ENCODE results near the gene CHURC1. TPM values are rescaled to one million over a fixed set of nuclear protein-coding genes. Genes with fewer than 3 reads are reported as not detected.

CHURC1 gene
- total RNA-seq, 1 donor from 2014 or later = 51.6 TPM

DNA sequence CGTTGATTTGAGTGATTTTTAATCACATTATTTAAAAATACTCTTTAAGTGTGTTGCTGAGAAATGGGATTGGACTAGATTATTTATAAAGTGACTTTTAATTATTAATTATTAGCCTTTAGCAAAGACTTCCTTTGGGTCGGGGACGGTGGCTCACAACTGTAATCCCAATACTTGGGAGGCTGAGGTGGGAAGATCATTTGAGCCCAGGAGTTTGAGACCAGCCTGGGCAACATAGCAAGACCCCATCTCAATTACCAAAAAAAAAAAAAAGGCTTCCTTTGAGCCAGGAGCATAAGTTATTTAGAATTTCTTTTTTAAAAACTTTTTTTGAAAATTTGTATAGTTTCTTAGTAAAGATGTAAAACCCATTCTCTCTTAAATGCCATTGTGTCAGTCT is 8.8 kb downstream of the CHURC1 start:
- Mint-ChIP-seq H3K9me3 (ENCODE audit: unreplicated experiment) (no peaks in the 10 kb centered on the region), H3K4me3 (ENCODE audit: unreplicated experiment) (no peak overlapping the region), H3K4me1 (ENCODE audit: unreplicated experiment) (peaks cover under 1% of the 10 kb centered on the region), H3K36me3 (ENCODE audit: unreplicated experiment) (peaks cover 13% of the 10 kb centered on the region), H3K27me3 (ENCODE audit: unreplicated experiment) (no peaks in the 10 kb centered on the region), H3K27ac (ENCODE audit: unreplicated experiment) (no peak overlapping the region)
- TF ChIP-seq, protein P1, sequence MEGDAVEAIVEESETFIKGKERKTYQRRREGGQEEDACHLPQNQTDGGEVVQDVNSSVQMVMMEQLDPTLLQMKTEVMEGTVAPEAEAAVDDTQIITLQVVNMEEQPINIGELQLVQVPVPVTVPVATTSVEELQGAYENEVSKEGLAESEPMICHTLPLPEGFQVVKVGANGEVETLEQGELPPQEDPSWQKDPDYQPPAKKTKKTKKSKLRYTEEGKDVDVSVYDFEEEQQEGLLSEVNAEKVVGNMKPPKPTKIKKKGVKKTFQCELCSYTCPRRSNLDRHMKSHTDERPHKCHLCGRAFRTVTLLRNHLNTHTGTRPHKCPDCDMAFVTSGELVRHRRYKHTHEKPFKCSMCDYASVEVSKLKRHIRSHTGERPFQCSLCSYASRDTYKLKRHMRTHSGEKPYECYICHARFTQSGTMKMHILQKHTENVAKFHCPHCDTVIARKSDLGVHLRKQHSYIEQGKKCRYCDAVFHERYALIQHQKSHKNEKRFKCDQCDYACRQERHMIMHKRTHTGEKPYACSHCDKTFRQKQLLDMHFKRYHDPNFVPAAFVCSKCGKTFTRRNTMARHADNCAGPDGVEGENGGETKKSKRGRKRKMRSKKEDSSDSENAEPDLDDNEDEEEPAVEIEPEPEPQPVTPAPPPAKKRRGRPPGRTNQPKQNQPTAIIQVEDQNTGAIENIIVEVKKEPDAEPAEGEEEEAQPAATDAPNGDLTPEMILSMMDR (IDR thresholded peaks at IDR 0.05) = no peak
- DNase-seq (ENCODE audit: extremely low spot score, unreplicated experiment) = no peak

DNA sequence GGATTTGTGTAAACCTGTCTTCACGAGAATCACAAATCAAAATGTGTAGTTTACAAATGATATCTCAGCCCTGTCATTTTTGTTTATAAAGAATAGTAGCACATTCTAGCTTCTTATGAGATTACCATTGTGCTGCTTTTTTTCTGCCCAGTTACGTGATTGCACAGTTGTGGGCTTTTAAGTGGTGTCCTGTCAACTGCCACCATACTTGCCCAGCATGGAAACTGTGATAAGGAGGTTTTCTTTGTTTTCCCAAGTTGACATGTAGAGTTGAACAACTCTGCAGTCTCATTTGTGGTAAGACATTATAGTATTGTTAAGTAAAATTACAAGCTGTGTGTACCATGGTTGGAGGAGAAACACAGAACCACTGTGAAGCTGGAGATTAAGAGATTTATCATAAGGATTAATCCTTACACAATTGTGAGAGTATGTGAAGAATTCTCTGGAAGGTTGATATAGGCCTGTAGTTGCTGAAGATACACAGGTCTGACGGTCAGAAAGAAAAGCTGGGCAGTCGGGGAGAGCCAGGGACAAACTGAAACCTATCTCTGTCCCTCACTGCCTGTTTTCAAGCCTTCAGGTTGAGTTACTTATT is 12.2 kb downstream of the CHURC1 start:
- TF ChIP-seq, protein P1 (IDR thresholded peaks at IDR 0.05) = no peak
- H3K27ac Mint-ChIP-seq (ENCODE audit: unreplicated experiment) = no peak overlapping the region

DNA sequence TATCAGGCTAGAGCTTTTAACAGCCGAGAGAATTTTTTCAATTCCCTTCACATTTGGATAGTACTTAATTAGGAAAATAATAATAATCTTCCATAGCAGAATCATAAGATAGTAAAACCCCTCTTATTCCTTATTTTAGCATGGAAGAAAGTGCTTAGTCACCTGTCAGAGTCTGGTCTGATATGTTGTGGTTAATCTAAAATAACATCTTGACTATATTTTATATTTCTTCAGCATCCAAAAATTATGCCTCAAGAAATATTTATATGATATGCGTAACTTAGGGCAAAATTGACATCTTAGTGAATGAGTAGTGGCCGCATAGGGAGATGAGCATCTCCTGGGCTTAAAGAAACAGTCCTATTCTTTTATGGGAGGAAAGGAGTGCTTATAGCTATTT is 12.8 kb downstream of the CHURC1 start:
- H3K36me3 Mint-ChIP-seq (ENCODE audit: unreplicated experiment) = peaks cover 18% of the 10 kb centered on the region
- no peak overlapping the region for H3K27ac Mint-ChIP-seq (ENCODE audit: unreplicated experiment)
- peaks cover 8% of the 10 kb centered on the region for H3K4me1 Mint-ChIP-seq (ENCODE audit: unreplicated experiment)
- H3K27me3 Mint-ChIP-seq (ENCODE audit: unreplicated experiment) = no peaks in the 10 kb centered on the region
- H3K9me3 Mint-ChIP-seq (ENCODE audit: unreplicated experiment) = no peaks in the 10 kb centered on the region
- DNase-seq (ENCODE audit: extremely low spot score, unreplicated experiment) = no peak
- TF ChIP-seq, protein P1 (IDR thresholded peaks at IDR 0.05) = no peak
- no peak overlapping the region for H3K4me3 Mint-ChIP-seq (ENCODE audit: unreplicated experiment)

More for the DNA sequence above, 12.2 kb downstream of the CHURC1 start:
- Mint-ChIP-seq H3K9me3 (ENCODE audit: unreplicated experiment) (no peaks in the 10 kb centered on the region), H3K36me3 (ENCODE audit: unreplicated experiment) (peaks cover 17% of the 10 kb centered on the region), H3K4me1 (ENCODE audit: unreplicated experiment) (peaks cover 5% of the 10 kb centered on the region), H3K27me3 (ENCODE audit: unreplicated experiment) (no peaks in the 10 kb centered on the region), H3K4me3 (ENCODE audit: unreplicated experiment) (no peak overlapping the region)
- no peak for DNase-seq (ENCODE audit: extremely low spot score, unreplicated experiment)

DNA sequence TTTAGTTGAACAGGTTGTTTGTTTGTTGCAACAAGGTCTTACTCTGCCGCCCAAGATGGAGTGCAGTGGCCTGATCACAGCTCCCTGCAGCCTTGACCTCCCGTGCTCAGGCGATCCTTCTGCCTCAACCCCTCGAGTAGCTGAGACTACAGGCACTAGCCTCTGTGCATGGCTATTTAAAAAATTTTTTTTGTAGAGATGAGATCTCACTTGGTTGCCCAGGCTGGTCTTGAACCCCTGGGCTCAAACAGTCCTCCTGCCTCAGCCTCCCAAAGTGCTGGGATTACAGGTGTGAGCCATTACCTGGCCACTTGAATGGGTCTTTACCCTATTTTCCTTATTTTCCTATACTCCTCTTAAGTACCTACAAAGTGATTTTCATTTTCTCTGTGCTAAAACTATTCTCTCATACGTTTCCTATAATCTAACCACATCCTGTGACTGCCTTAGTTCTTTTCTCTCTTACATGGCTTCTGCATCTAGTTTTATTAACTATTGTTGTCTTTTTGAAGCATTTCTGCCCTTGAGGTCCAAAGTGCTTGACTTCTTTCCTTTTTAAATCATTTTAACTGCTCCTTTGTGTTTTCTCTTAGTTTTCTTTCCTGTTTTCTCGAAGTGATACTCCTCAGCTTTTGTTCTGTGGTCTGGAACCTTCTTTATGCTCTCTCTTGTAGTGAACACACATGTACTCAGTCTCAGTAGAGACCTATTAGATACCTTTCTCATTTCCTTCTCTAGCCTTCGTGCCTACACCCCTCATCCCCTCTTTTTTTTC is 14.2 kb downstream of the CHURC1 start:
- Mint-ChIP-seq H3K4me3 (ENCODE audit: unreplicated experiment) (no peak overlapping the region), H3K4me1 (ENCODE audit: unreplicated experiment) (peaks cover 8% of the 10 kb centered on the region), H3K36me3 (ENCODE audit: unreplicated experiment) (peaks cover 24% of the 10 kb centered on the region), H3K27me3 (ENCODE audit: unreplicated experiment) (no peaks in the 10 kb centered on the region), H3K9me3 (ENCODE audit: unreplicated experiment) (no peaks in the 10 kb centered on the region), H3K27ac (ENCODE audit: unreplicated experiment) (no peak overlapping the region)
- no peak for DNase-seq (ENCODE audit: extremely low spot score, unreplicated experiment)
- TF ChIP-seq, protein P1 (IDR thresholded peaks at IDR 0.05) = no peak

DNA sequence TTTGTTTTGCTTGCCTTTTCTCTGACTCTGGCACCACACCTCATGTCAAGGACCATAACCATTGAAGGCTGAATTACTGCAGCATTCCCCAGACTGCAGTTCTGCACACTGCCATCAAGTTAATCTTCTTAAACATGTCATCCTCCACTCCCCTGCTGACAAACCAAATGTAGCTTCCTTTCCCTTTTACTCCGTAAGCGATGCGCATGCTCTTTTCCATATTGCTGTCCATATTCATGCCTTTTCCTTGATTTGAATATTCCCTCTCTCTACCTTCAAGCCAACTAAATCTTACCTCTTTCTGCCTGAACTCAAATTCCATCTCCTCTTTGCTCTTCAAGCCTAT is 14.7 kb downstream of the CHURC1 start:
- no peaks in the 10 kb centered on the region for H3K9me3 Mint-ChIP-seq (ENCODE audit: unreplicated experiment)

More for the DNA sequence above, 14.7 kb downstream of the CHURC1 start:
- no peak overlapping the region for H3K27ac Mint-ChIP-seq (ENCODE audit: unreplicated experiment)
- H3K4me1 Mint-ChIP-seq (ENCODE audit: unreplicated experiment) = peaks cover 8% of the 10 kb centered on the region
- H3K27me3 Mint-ChIP-seq (ENCODE audit: unreplicated experiment) = no peaks in the 10 kb centered on the region
- no peak overlapping the region for H3K4me3 Mint-ChIP-seq (ENCODE audit: unreplicated experiment)
- TF ChIP-seq, protein P1 (IDR thresholded peaks at IDR 0.05) = no peak
- no peak for DNase-seq (ENCODE audit: extremely low spot score, unreplicated experiment)
- H3K36me3 Mint-ChIP-seq (ENCODE audit: unreplicated experiment) = peaks cover 20% of the 10 kb centered on the region
